Measurements from ENCODE around the gene CAMTA1. TPM values are rescaled to one million over a fixed set of nuclear protein-coding genes. Genes with fewer than 3 reads are reported as not detected.
A peak's percentile ranks its signal among the peaks of the same experiment; 100 is the strongest.

Gene CAMTA1
- polyA plus RNA-seq, 1 donor from 2014 or later = 162 TPM

- H2AFZ ChIP-seq (ENCODE audit: low read depth, low read length) = no peak overlapping the region
- H3K9me2 ChIP-seq (ENCODE audit: insufficient read depth, low read length) = no peaks in the 10 kb centered on the region
- H4K20me1 ChIP-seq (ENCODE audit: insufficient read depth) = no peaks in the 10 kb centered on the region
- H3K36me3 ChIP-seq (ENCODE audit: insufficient read depth, low read length) = no peaks in the 10 kb centered on the region
- no peak overlapping the region for H3K4me2 ChIP-seq (ENCODE audit: low read length)
- H3K27ac ChIP-seq (ENCODE audit: low read length) = no peak overlapping the region
- H3K9ac ChIP-seq (ENCODE audit: low read length) = no peak overlapping the region
- H3K4me3 ChIP-seq (ENCODE audit: low read length) = no peak overlapping the region
- H3K79me2 ChIP-seq (replicated peaks; ENCODE audit: insufficient read depth, low read length) = no peaks in the 10 kb centered on the region
- H3K9me3 ChIP-seq (ENCODE audit: low read length) = no peaks in the 10 kb centered on the region
- TF ChIP-seq, protein P1, sequence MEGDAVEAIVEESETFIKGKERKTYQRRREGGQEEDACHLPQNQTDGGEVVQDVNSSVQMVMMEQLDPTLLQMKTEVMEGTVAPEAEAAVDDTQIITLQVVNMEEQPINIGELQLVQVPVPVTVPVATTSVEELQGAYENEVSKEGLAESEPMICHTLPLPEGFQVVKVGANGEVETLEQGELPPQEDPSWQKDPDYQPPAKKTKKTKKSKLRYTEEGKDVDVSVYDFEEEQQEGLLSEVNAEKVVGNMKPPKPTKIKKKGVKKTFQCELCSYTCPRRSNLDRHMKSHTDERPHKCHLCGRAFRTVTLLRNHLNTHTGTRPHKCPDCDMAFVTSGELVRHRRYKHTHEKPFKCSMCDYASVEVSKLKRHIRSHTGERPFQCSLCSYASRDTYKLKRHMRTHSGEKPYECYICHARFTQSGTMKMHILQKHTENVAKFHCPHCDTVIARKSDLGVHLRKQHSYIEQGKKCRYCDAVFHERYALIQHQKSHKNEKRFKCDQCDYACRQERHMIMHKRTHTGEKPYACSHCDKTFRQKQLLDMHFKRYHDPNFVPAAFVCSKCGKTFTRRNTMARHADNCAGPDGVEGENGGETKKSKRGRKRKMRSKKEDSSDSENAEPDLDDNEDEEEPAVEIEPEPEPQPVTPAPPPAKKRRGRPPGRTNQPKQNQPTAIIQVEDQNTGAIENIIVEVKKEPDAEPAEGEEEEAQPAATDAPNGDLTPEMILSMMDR (IDR thresholded peaks at IDR 0.05; ENCODE audit: poor library complexity, severe bottlenecking) = no peak
- TF ChIP-seq EZH2 (IDR thresholded peaks at IDR 0.05; ENCODE audit: borderline replicate concordance, insufficient read depth, low read length, poor library complexity, severe bottlenecking) (no peak), TAF1 (IDR thresholded peaks at IDR 0.05; ENCODE audit: low read depth) (no peak), POLR2AphosphoS5 (IDR thresholded peaks at IDR 0.05) (no peak), RAD21 (conservative IDR thresholded peaks at IDR 0.05) (no peak), MXI1 (conservative IDR thresholded peaks at IDR 0.05; ENCODE audit: poor library complexity, severe bottlenecking) (no peak), EP300 (conservative IDR thresholded peaks at IDR 0.05; ENCODE audit: poor library complexity, severe bottlenecking) (no peak), SMC3 (conservative IDR thresholded peaks at IDR 0.05; ENCODE audit: poor library complexity) (no peak)
- TF ChIP-seq, protein P2, sequence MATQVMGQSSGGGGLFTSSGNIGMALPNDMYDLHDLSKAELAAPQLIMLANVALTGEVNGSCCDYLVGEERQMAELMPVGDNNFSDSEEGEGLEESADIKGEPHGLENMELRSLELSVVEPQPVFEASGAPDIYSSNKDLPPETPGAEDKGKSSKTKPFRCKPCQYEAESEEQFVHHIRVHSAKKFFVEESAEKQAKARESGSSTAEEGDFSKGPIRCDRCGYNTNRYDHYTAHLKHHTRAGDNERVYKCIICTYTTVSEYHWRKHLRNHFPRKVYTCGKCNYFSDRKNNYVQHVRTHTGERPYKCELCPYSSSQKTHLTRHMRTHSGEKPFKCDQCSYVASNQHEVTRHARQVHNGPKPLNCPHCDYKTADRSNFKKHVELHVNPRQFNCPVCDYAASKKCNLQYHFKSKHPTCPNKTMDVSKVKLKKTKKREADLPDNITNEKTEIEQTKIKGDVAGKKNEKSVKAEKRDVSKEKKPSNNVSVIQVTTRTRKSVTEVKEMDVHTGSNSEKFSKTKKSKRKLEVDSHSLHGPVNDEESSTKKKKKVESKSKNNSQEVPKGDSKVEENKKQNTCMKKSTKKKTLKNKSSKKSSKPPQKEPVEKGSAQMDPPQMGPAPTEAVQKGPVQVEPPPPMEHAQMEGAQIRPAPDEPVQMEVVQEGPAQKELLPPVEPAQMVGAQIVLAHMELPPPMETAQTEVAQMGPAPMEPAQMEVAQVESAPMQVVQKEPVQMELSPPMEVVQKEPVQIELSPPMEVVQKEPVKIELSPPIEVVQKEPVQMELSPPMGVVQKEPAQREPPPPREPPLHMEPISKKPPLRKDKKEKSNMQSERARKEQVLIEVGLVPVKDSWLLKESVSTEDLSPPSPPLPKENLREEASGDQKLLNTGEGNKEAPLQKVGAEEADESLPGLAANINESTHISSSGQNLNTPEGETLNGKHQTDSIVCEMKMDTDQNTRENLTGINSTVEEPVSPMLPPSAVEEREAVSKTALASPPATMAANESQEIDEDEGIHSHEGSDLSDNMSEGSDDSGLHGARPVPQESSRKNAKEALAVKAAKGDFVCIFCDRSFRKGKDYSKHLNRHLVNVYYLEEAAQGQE (IDR thresholded peaks at IDR 0.05; ENCODE audit: borderline replicate concordance) = no peak
- H3F3A ChIP-seq (ENCODE audit: insufficient read depth, low read length, poor library complexity, severe bottlenecking) = peaks cover 16% of the 10 kb centered on the region
- H3K27me3 ChIP-seq (ENCODE audit: insufficient read depth, low read depth, low read length) = no peaks in the 10 kb centered on the region
Measured at GRCh38 chr1:7666249-7666648, 881.0 kb downstream of the CAMTA1 start.

- no peak overlapping the region for H2AFZ ChIP-seq (ENCODE audit: low read depth, low read length)
- no peaks in the 10 kb centered on the region for H3K9me3 ChIP-seq (ENCODE audit: low read length)
- H3K4me2 ChIP-seq (ENCODE audit: low read length) = no peak overlapping the region
- H3K27ac ChIP-seq (ENCODE audit: low read length) = peak overlapping the region; percentile 100
- H3K79me2 ChIP-seq (replicated peaks; ENCODE audit: insufficient read depth, low read length) = no peaks in the 10 kb centered on the region
- TF ChIP-seq RAD21 (conservative IDR thresholded peaks at IDR 0.05) = no peak
- no peak for TF ChIP-seq TAF1 (IDR thresholded peaks at IDR 0.05; ENCODE audit: low read depth)
- TF ChIP-seq, protein P1 (IDR thresholded peaks at IDR 0.05; ENCODE audit: poor library complexity, severe bottlenecking) = no peak
- TF ChIP-seq POLR2AphosphoS5 (IDR thresholded peaks at IDR 0.05) = no peak
- H4K20me1 ChIP-seq (ENCODE audit: insufficient read depth) = no peaks in the 10 kb centered on the region
- H3K9me2 ChIP-seq (ENCODE audit: insufficient read depth, low read length) = no peaks in the 10 kb centered on the region
- H3K27me3 ChIP-seq (ENCODE audit: insufficient read depth, low read depth, low read length) = no peaks in the 10 kb centered on the region
- peak overlapping the region; percentile 95 for H3K9ac ChIP-seq (ENCODE audit: low read length)
- no peak overlapping the region for H3K4me3 ChIP-seq (ENCODE audit: low read length)
- no peaks in the 10 kb centered on the region for H3K36me3 ChIP-seq (ENCODE audit: insufficient read depth, low read length)
- peaks cover 20% of the 10 kb centered on the region for H3F3A ChIP-seq (ENCODE audit: insufficient read depth, low read length, poor library complexity, severe bottlenecking)
Measured at GRCh38 chr1:7667159-7667558, 881.9 kb downstream of the CAMTA1 start.

All from neural cell (in vitro differentiated cells).